NCI-H69 (cell line): Measurements from ENCODE around the gene ALLC.
"Not testable (repeated sequence)": the region's sequence is repeated elsewhere in the genome, so short reads cannot be mapped to it uniquely, and the experiment has no call there.

ENCODE experiments used
- DNase-seq: peaks from one replicate; lab custom pipeline; 2025; lab: John Stamatoyannopoulos, UW

ALLC gene

DNA sequence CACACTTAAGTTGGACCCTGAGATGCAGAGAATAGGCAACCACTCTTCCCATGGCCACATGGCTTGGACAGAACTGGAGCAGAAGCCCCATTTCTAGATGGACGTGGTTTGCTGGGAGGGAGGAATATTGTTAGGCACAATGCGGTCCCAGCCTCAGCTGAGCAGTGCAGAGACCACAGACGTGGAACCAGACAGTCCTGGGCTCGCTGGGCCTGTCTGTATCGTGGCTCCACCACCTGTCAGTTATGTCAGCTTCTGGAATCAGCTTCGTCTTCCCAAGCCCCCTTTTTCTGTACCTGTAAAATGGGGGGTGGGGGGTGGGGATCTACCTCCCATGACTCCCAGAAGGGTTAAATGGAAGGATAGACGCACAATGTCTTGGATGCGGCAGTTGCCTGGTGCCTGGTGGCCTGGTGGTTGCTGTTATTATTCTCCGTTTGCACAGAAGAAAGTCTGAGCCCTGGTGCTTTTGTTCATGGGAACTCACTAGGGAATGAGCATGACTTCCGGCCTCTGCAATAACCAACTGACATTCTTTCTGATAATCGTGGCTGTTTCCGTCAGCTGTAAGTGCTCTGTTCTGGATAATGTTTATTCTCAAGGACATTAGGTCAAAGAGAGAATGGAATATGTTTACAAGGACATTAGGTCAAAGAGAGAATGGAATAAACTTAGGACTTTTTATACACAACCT lies 31.7 kb upstream of the ALLC start:
- no peak for DNase-seq

DNA sequence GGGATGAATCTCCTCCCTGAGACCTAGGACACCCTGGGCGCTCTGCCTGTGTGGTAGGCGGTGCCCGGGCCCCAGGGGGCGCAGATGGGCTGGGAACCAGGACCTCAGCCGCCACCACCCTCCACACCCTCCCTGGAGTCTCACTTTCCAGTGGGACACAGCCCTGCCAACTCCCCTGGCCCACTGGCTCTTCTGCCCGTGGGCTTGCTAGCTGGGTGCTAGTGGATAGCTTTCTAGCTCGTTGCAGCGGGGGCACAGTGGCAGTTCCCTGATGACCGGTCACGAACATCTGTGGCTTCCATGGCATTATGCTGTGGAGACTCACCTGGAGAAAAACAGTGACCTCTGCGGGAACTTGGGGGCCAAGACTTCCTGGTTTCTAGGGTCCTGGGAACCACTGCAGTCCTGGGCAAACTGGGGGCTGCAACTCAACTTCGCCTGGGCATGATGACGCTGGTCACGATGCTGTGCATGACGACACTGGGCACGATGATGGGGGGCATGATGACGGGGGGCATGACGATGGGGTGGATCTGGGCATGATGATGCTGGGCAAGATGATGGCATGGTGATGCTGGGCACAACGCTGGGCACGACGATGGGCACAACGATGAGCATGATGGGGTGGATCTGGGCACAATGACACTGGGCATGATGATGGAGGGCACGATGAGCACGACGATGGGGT lies 31.0 kb upstream of the ALLC start:
- no peak for DNase-seq

GRCh38 chr2:3627500-3628100 lies 30.4 kb upstream of the ALLC start:
- DNase-seq: no peak

GRCh38 chr2:3628241-3628679 lies 29.7 kb upstream of the ALLC start:
- no peak for DNase-seq

DNA sequence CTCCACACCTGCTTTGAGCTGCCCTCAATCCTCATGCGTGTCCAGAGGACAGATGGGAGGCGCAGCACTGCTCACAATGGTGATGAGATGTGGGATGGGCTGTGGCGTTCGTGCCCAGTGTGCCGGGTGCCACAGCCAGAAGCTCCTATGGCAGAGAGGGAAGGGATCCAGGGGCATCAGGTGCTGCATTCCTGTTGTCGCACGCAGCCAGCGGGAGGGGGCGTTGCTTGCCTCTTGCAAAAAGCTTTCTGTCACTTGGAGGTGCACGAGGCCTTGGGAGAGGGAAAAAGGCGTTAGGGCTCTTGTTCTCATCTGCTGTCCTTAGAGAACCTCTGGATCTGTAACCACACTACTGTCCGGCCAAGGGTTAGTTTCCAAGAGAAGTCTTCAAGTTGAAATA lies 29.2 kb upstream of the ALLC start:
- peak; percentile 40 for DNase-seq

DNA sequence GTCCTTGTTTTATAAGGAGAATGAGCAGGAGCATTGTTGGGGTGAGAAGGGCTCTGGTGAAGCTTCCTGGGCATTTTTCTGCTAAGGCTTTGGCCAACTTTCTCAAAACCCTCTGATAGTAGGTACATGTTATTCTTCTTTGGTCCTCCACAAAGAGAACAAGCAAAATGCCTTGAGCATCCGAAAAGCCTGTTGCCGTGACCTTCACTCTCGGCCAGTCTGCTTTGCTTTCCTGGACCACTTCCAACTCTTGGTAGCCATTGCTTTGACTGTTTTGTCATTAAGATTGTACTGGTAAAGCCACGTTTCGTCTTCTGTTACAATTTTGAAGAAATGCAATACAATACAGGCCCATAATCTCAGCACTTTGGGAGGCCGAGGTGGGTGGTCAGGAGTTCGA lies 27.4 kb upstream of the ALLC start:
- DNase-seq: no peak

- no peak for DNase-seq
These were observed 26.7 kb upstream of the ALLC start for GRCh38 chr2:3631161-3631850.

GRCh38 chr2:3631851-3632659 lies 25.9 kb upstream of the ALLC start:
- DNase-seq: no peak

DNA sequence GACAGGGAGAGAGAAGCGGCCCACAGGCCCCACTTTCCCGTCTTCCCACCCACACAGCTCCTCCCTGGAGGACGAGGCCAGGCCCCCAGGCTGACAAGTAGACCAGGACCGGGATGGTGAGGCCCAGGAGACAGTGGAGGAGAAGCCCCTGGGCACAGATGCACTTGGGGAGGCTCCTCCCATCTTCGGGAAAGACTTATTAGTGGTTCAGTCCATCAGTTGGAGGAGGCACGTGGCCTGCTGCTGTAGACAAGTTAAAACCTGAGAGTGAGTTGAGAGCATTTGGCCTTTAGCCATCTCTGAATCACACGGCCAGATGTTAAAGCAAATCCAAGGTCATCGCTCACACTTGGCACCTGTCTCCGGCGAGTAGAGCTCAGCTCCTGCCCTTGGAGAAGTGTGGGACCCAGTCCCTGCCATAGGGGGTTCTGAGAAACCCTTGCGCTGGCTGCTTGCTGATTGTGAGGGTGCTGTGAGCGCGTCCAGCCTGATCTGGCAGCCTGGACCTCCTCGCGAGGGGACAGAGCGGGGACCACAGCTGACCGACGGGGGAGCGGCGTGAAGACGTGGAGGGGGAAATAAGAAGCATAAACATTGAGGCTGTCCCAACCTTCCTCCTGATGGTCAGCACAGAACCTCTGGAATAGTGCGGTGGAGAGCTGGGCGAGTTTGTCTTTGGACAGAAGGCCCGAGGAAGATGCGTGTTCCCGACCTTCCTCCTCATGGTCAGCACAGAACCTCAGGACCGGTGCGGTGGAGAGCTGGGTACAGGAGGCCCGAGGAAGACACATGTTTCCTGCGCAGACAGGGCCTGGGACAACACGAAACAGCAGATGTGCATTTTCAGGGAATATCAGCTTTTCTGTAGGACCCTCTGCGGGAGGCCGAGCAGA lies 24.7 kb upstream of the ALLC start:
- DNase-seq: peak; percentile 59

GRCh38 chr2:3633982-3634595 lies 23.9 kb upstream of the ALLC start:
- no peak for DNase-seq

GRCh38 chr2:3634596-3635121 lies 23.3 kb upstream of the ALLC start:
- DNase-seq: no peak

DNA sequence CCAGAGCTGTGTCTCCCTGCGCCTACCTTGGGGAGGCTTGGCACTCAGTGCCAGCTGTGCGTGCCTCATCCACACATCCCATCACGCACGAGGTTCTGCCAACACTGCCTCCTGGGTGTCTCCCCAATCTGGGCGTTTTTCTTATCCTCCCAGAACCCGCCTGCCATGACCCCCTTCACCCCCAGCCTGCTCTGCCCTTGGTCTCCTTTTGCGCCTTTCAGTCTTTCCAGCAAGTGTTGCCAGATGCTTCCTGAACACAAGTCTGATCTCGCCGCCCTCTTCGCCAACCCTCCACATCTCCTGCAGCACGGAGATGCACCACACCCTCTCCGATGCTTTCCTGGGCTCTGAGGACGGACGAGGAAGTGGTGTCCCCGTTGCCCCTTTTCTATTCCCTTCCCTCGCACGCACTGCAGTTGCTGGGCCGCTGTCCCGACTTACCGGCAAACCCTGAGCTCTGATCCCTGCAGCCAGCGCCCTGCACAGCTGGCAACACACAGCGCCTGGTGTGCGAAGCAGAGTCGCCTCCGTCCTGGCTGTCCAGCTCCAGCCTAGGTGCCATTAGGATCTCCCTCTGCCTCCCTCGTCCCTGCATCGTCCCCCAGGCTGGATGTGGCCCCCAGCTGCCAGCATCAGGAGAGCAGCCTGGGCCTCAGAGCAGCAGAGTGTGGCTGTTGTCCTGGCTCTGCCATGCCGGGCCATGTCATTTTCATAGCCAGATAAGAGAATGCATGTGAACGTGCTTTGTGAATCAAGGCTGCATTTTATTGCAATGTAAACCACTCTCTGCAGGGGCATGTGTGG lies 22.6 kb upstream of the ALLC start:
- no peak for DNase-seq

- not testable (repeated sequence) for DNase-seq
These were observed 22.0 kb upstream of the ALLC start for GRCh38 chr2:3635975-3636327.

DNA sequence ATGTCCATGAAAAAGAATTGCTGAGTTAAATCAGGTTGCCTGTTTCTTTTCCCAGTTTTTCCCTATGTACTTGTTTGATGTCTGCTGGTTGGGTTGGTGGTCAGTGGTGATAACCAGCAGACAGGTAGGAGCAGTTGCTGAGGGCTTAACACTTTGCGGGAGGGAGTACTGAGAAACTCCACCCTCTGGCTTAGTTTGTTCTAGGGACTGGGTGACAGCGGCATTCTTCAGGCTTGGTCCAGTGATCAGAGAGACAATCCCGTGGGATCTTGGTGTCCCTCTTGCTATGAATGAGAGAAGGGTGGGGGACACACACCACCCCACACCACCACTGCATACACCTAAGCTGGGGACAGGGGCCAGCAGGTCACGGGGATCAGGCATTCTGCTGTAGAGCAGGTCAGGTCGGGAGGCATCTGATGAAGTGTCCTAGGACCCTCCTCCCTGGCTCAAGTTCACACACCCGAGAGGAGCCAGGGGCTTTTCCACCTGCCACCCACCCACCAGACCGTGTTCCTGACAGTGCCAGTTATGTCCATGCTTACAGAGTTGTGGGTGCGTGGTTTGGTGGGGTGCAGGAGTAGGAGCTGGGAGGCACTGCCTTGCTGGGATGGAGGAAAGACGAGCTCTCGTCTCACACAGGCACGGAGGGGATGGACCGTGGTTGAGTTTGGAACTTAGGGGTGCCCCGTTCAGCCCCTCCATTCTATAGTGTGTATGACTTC lies 21.3 kb upstream of the ALLC start:
- no peak for DNase-seq

DNA sequence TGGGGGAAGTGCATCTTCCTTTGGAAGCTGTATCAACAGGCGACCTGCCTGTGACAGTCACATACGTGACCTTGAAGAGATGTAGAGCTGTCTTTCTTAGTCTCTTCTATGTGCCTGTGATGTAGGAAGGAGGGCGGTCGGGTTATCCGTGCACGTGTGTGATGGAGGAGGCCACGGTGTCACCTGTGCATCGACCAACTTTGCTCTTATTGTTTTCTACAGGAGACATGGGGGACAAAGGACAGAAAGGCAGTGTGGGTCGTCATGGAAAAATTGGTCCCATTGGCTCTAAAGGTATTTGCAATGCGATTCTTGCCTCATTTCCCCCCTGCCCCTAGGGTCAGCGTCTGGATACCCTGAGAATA lies 20.7 kb upstream of the ALLC start:
- no peak for DNase-seq

GRCh38 chr2:3637692-3638455 lies 20.1 kb upstream of the ALLC start:
- DNase-seq: no peak

GRCh38 chr2:3638456-3638810 lies 19.6 kb upstream of the ALLC start:
- no peak for DNase-seq

- DNase-seq: peak; percentile 29
These were observed 18.9 kb upstream of the ALLC start for GRCh38 chr2:3639015-3639630.
